ENCODE results near the gene TGM1.

TGM1 gene

DNA sequence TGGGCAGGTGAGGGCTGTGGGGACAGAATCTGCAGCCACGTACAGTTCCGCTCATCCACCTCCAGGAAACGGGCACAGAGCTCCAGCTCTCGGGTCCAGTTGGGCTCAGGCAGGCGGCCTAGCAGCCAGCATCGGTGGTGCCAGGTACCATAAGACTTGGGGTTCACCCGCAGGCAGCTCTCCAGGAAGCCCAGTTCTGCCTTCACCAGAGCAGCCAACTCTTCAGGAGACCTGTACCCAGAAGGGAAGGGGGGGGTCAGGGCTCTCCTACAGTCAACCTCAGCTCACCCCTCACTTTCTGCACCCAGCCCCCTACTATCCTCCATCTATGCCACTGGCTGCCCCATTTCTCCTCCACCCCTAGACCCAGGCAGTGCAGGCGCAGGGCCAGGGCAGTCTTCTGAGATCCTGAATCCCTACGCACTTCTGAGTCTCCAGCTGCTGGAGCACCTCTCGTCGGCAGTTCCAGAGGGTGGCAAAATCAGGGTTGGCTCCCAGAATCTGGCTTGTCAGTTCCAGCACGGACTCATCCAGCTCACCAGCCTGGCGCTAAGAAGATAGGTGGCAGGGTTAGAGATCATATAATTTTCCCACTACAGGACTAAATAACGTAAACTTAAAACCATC, 7.0 kb upstream of the TGM1 start:
- no peak for DNase-seq

DNA sequence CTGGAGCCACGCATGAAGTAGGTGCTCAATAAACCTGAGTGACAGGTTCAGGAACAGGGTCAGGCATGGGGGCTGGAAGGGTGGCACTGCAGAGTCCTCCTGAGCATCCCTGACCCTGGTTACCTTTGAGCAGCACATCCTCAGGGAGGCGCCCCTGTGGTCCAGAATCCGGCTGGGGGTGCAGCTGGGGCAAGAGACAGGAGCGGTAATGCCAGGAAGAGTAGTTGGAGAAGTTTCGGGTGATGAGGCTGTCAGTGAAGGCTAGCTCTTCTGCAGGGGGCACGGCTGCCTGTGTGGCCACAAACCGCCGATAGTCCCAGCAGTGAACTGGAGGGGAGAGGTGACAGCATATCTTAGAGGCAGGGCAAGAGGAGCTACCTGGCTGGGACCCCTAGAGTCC, 6.4 kb upstream of the TGM1 start:
- no peak for DNase-seq

DNA sequence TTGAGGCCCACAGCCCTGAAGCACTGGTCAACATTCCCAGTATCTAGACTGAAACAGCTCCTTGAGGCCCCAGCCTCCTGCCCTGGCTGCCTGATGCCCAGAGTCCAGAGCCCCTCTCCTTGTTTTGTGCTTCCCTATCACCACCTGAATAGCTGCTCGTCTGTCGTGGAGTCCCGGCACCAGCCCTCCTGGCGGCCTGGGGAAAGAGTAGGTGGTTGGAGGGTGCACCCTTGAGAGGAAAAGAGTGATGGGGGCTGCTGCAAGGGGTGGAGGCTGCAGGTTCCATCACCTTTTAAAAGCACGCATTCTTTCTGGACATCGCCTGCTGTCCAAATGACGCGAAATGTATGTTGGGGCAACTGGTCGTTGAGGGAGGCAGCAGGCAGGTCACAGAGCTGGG, 5.2 kb upstream of the TGM1 start:
- no peak for DNase-seq

DNA sequence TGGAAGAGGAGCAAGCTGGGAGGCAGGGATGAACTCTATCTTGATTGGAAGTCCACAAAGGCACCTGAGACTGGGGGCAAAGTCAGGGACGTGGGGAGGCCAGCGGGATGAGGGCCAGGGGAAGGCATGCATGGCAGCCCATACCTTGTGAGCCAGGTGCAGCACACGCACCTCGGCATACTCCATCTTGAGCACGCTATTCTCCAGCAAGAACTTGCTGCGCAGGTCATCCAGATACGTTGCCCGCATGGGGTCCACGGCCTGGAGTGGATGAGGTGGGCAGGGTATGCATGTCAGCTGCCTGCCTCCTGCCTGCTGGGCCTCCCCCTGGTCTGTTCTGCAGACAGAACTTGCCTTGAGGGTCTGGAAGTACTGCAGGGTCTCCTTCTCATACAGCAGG, 4.5 kb upstream of the TGM1 start:
- DNase-seq: no peak

DNA sequence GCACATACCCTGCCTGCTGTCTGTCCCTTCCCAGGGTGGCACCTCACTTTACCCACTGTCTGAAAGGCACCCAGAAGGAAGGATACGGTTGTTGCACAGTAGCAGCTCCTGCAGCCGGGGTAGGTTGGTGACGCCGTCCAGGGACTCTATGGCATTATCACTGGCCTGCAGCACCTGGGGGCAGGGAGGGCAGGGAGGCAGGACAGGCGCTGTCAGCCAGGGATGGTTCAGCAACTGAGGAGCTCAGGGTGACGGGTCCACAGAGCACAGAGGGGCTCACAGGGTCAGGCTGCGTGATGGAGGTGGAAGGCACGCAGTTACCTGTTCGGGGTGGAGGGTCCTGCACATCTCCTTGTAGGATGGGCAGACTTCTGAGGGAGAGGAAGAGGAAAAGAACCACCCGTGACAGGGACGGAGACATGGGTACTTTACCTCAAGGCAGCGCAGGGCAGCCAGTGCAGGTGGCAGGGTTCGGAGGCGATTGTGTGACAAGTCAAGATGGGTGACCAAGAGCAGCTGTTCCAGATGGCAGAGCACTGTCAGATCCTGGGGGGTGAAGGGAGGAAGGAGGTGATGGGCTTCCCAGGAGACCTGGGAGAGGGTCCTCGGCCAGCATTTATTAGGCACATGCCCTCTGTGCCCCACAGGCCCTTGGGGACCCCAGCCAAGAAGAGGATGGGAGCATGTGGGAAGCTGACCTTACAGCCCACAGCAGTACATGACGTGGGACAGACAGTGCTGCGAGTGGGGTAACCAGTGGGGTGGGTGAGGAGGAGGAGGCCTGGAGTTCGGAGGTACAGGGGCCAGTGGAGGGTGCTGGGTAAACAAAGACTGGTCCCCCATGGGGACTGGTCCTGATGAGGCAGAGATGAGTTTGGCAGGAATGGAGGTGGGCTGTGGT, 3.6 kb upstream of the TGM1 start:
- no peak for DNase-seq

DNA sequence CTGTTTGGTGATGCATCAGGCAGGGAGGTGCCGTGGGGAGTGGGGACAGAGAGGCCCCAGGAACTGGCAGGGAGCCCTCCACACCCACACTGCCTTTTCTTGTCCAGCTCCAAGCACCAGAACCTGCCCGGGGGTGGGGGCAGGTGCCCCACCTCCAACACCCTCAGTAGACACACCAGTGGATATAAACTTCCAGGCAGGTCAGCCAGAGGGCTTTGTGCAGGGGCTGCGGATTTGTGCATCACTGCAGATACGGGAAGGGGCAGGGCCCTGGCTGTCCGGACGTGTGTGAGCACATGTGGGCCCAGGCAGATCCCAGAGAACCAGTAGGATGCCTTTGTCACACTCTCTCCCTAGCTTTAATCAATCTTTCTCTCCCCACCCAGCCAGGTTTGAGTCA, 1.3 kb upstream of the TGM1 start:
- no peak for DNase-seq

DNA sequence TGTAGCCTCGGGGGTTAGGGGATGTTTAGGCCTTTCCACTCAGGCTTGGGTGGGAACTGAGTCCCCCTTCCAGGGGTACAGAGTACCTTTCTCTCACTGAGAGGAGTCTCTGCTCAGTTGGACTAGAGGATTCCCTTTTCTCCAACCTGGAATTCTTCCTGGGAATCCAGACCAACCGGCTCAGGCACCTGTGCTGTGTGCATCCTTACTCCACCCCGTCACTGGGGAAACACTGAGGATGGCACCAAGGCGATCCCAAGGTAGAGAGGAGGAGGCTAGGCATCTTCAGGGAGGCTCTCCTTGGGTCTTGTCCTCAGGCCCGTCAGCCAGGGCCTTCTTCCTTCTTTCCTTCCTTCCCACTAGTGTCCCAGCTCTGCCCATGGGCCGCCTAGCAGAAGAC, 871 bp upstream of the TGM1 start:
- no peak for DNase-seq

DNA sequence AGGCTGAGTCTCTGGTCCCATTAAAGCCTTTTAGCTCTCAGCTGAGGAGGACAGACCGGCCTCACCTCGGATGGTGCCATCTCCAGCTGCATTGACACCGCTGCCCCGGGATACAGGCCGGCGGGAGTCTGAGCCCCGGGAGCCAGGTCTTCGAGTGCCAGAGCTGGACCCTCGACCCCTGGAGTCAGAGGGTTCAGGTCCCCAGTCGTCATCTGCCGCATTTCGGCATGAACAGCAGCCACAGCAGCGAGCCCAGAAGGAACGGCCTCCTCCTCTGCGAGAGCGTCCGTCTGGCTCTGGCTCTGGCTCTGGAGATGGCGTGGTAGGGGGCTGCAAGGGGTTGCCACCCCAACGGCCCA, 1.0 kb downstream of the TGM1 start:
- DNase-seq: no peak

DNA sequence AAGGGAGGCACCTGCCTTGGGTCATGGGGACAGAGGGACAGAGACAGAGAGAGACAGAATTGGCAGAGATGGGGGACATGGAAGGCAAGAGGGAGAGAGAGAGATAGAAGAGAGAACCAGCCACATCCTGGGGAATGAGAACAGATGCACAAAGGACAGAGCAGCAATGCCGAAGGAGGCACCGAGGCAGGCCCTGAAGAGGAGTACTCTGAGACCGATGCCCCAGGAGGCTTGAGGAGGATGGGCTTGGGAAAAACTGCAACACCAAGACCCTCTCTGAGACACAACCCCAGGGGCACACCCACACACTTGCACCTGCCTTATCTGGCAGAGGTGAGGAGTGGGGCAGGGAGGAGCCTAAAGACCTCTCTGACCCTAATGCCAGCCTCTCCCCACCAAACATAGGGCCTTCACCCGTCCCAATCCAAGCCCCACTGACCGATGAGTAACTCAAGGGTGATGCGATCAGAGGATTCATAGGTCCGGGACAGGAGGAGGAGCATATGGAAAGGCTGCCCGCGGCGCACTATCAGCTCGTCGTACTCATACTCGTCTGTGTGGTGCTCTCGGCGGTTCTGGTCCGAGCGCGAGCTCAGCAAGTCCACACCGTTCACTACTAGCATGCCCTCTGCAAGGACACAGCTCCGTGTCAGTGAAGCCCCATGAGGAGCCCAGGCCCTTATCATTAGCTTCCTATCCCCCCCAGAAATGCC, 1.6 kb downstream of the TGM1 start:
- no peak for DNase-seq

DNA sequence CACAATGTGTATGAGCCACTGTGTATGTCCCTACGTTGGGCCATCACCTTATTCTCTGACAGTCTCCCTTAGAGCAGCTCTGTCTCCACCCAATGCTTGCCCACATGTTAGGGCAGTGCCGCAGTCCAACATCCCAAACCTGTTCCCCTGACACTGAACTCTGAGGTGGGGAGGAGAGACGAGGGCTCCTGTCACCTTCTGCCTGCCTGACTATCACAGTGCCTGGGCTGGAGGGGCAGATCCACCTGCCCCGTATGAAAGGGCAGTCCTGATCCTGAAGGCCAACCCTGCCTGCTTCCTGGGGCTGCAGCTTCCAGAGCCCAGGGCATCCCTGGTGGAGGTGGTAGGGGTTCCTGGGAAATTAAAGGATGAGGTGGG, 2.2 kb downstream of the TGM1 start:
- no peak for DNase-seq

DNA sequence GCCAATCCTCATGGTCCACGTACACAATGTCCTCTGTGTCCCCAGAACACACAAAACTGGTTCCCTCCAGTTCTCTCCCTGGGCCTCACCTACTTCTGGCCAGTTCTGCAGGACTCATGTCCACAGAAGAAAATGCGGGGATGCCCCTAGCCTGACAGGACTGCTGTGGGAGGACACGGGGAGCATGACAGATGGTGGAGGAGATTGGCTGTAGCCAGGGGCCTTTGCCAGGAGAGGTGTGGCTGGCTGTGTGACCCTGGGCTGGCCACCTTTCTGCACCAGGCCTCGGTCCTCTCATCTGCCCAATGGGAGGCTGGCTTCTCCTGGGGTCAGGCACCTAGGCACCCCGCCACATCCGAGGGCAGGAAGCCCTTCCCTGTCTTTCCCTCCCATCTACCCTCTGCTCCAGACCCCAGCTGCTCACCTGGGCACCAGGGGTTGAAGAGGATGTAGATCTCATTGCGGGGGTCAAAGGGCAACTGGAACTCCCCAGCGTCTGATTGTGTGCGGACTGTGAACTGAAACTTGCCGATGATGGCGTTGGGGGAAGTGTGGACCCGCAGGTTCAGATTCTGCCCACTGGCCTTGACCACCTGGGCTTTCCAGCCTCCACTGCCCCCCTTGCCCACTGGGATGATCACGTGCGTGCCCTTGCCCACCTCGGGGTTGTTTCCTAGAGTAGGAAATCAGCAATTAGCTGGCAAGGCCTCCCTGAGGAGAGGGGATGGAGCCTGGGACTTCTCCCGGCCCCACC, 2.8 kb downstream of the TGM1 start:
- DNase-seq: no peak

DNA sequence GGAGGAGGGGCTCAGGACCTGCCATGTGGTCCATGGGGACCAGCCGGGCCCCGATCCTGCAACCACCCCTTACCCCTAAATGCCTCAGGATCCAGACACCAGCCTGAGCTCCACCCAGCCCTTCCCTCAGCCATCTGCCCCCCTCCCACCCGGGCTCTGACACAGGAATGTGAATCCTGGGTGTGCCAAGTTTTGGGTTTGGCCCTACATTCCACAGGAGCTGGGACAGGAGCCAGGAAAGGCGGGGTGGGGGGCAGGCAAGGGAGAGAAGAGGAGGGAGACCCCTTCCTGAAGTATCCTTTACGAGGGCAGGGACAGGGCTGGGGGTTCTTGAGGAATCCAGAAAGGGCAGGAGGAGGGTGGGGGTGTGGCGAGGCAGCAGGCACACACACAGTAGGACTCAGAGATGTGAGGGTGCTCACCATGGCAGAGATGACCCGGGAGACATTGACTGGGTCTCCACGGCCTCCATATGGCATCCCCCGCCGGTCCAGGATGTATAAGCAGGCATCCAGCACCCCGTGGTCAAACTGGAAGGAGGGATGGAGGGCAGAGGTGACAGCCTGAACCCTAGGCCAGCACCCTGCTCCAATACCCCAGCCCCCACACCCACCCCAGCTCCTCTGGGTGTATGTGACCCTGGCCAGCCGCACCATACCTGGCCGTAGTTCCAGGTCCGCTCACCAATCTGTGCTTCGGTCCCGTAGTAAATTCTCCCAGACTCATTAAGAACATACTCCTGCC, 3.5 kb downstream of the TGM1 start:
- DNase-seq: no peak

DNA sequence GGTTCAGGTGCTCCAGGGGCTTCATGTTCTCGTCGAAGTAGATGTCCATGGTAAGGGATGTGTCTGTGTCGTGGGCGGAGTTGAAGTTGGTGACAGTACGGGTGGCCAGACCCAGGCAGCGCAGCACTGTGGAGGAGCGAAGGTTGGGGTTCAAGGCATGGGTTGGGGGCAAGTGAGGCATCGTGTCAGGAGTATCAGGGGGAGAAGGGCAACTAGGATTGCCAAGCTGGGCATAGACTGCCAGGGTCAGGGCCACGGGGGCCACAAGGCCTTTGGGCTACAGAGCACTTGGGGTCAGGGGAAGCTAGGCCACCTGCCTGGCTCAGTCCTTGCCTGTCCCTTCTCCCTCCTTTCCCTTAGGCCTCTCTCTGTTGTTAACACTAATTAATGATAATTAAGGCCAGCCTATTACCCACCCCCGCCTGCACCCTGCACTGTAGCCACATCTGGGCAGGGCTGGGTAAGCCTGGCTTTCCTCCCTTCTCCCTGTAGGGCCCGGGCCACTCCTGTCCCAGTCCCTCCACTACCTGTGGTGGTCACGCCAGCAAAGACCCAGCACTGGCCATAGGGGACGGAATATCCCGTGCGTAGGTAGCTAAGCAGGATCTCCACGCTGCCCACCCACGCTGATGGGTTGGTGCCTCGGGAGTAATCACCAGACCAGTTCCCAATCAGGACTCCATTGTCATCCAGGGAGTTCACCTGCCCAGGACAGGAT, 4.3 kb downstream of the TGM1 start:
- DNase-seq: no peak

DNA sequence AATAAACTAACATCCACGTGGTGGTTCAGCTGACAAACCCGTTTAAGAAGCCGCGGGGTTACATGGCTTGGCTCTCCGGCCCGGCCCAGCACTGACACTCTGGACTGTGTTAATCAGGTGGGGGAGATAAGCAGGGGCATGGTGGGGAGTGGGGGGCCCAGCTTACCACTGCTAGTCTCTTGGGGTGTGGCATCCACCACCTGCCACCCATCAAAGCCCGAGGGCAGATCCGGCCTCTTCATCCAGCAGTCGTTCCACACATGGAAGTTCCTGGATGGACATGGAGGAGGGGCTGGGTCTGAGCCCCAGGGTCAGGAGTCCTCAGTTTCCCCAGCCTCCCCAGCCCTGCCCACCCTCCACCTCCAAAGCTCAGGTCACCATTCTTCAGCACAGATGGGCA, 4.9 kb downstream of the TGM1 start:
- no peak for DNase-seq

DNA sequence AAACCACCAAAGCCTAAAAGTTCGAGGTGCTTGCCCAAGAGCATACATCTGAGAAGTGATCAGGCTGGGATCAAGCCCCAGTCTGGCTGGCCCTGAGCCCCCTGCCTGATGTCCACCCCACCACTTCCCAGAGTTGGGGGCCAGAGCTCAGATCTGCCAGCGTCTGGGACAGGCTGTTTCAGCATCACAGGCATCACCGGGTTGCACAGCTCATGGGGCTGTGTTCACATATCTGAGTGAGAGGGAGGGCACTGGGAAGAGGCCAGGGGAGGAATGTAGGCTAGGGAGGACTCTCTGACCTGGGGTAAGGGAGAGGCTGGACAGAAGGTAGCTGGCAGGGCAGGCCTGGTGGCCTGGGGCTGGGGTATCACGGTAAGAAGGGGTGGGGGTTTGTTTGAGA, 6.0 kb downstream of the TGM1 start:
- DNase-seq: no peak

DNA sequence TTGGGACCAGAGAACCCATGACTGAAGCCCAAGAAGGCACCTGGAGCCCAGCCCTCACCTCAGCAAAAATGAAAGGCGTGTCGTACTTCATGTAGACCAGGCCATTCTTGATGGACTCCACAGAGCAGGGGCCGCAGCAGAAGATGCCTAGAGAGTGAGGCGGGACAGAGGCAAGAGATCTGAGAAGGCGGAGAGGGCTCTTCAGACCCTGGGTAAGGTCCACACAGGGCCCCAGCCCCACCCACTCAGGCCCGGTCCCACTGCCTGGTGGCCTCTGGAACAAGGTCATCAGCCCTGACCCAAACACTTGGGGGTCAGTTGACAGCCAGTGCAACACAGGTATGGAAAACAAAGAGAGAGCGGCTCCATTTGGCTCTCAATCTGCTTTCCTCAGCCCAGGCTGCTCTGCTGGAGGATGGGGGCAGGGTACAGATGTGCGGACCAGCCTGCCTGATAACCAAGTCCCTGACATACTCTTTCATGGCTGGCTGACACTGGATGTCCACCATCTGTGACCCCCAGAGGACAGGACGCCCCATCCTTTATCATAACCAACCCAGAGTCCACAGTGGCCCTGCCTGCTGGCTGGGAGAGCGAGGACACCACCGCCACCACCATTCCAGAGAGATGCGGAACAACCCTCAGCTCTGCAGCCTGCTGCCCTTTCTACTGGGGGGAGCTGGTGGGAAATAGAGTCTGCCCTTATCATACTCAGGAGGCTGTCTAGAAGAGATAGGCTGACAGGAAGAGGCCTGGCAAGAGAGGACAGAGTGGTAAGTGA, 6.9 kb downstream of the TGM1 start:
- no peak for DNase-seq

DNA sequence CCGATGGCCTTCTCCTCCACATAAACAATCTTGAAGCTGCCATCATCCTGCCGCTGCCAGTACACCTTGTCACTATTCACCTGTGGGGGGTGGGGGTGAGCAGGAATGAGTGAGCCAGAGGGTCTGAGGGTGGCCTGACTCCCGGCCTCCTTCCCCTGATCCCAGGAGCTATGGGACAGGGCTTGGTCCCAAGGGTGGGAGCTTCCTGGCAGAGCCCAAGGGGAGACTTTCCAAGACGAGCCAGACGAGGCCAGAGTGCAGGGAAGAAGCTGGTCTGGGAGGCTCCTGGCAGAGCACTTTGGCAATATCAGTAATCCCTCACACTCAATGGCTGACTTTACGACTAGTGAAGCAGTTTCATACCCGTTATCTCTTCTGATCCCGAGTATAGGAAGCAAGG, 7.5 kb downstream of the TGM1 start:
- no peak for DNase-seq

DNA sequence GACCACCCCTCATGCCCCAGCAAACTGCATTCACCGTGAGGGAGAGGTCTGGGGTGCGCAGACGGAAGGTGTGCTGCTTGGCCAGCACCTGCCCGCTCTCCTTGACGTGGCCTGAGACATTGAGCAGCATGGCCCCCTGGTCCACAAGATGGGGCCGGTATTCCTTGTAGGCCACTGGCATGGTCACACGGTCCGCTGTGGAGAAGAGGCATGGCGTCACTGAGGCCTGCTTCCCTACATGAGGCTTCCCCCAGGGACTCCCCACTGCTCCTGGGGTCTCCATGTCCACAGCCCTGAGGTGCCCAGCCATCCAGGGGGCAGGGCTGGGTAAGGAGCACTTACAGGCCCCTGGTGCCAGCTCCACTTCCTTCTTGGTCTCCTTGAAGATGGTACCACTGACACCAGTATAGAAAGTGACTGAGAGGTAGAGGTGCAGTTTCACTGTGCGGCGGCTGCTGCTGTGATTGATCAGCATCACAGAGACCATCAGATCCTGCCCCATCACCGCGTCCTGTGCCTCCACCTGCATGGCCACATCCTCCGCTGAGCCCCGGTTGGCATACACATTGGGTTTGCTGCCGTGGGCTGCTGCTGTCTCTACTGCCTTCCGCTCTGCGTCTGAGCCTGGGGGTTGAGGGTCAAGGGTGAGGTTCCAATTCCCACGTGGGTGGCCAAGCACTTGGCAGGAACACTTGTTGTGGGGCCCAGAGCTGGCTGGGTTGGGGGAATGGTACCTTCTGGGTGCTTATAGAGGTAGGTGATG, 8.2 kb downstream of the TGM1 start:
- DNase-seq: no peak

DNA sequence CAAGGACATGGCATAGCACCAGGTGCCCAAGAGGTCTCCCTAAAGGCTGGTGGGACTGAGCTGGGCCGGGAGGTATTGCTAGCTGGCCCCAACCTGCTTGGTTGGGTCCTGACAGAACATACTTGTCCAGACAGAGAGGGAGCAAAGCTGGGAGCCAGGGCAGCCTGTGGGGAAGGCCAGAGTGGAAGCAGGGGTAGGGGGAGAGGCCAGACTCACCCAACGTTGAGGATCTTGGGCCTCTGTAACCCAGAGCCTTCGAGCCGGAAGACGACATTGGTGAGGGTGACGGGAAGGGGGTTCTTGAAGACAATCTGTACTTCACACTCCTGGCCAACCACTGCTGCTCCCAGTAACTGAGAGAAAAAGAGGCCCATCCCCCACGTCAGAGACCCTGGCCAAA, 9.0 kb downstream of the TGM1 start:
- DNase-seq: no peak

All from COR-L47 (cell line).